GM23248 (cell line): Measurements from ENCODE around the gene MYO1D. TPM values are rescaled to one million over a fixed set of nuclear protein-coding genes. Genes with fewer than 3 reads are reported as not detected.
A peak's percentile ranks its signal among the peaks of the same experiment; 100 is the strongest.

Experiments used
- DNase-seq: peaks from one replicate; pipeline ENCODE4 v3.0.0-alpha.2; 2015
- H2AFZ ChIP-seq: fragments of 200-600 bp; sonication (generic); 2 replicates; pipeline ENCODE4 v1.6.1; 2016; ENCODE audit warnings: antibody characterized with exemption
- H3F3A ChIP-seq: fragments of 200-600 bp; sonication (generic); 2 replicates; pipeline ENCODE4 v1.6.1; 2016; ENCODE audit warnings: mild to moderate bottlenecking, antibody characterized with exemption, mixed run types; ENCODE audit not compliant: insufficient read depth
- H3K27ac ChIP-seq: fragments of 200-600 bp; sonication (generic); 2 replicates; pipeline ENCODE4 v1.5.1; 2016; ENCODE audit warnings: mild to moderate bottlenecking
- H3K27me3 ChIP-seq: fragments of 200-600 bp; sonication (generic); replicated peaks from 2 replicates; pipeline ENCODE4 v1.6.1; 2016; ENCODE audit warnings: mild to moderate bottlenecking; ENCODE audit not compliant: insufficient read depth
- H3K36me3 ChIP-seq: fragments of 200-600 bp; sonication (generic); 2 replicates; pipeline ENCODE4 v1.6.1; 2016; ENCODE audit warnings: low read depth, mild to moderate bottlenecking
- H3K4me1 ChIP-seq: fragments of 200-600 bp; sonication (generic); 2 replicates; pipeline ENCODE4 v1.6.1; 2016; ENCODE audit warnings: mild to moderate bottlenecking; ENCODE audit not compliant: insufficient read depth
- H3K4me2 ChIP-seq: fragments of 200-600 bp; sonication (generic); one replicate; pipeline ENCODE4 v1.6.1; 2016; ENCODE audit warnings: mild to moderate bottlenecking; ENCODE audit not compliant: unreplicated experiment
- H3K4me3 ChIP-seq: fragments of 200-600 bp; sonication (generic); 2 replicates; pipeline ENCODE4 v1.5.1; 2016; ENCODE audit warnings: mild to moderate bottlenecking
- H3K79me2 ChIP-seq: fragments of 200-600 bp; sonication (generic); 2 replicates; pipeline ENCODE4 v1.6.1; 2016; ENCODE audit warnings: mild to moderate bottlenecking; ENCODE audit not compliant: insufficient read depth
- H3K9ac ChIP-seq: fragments of 200-600 bp; sonication (generic); 2 replicates; pipeline ENCODE4 v1.6.1; 2016; ENCODE audit warnings: mild to moderate bottlenecking
- H3K9me2 ChIP-seq: fragments of 200-600 bp; sonication (generic); 2 replicates; pipeline ENCODE4 v1.6.1; 2016; ENCODE audit warnings: mixed run types, mild to moderate bottlenecking, moderate library complexity; ENCODE audit not compliant: insufficient read depth
- H3K9me3 ChIP-seq: fragments of 200-600 bp; sonication (generic); one replicate; pipeline ENCODE4 v1.6.1; 2017; ENCODE audit warnings: low read depth
- H4K20me1 ChIP-seq: fragments of 200-600 bp; sonication (generic); 2 replicates; pipeline ENCODE4 v1.6.0; 2016; ENCODE audit not compliant: insufficient read depth
- EZH2 ChIP-seq: fragments of 200-600 bp; sonication (generic); IDR thresholded peaks from 2 replicates; pipeline ENCODE4 v1.6.1; 2018; ENCODE audit warnings: antibody characterized with exemption, mild to moderate bottlenecking; ENCODE audit not compliant: insufficient read depth, poor library complexity, severe bottlenecking
- EZH2phosphoT487 ChIP-seq: fragments of 200-600 bp; sonication (generic); IDR thresholded peaks from 2 replicates; pipeline ENCODE4 v1.6.1; 2018; ENCODE audit warnings: antibody characterized with exemption, moderate library complexity, mild to moderate bottlenecking, low read depth; ENCODE audit not compliant: insufficient read depth
- WGBS, 2 experiments: methylation state at CpG; one replicate each; pipeline ENCODE4 v1.1.6; 2015 to 2017; ENCODE audit warnings: low lambda C conversion rate in 2 of 2, low coverage in 1 of 2; ENCODE audit errors: missing lambda C conversion rate in 2 of 2; 5-methylcytosine and 5-hydroxymethylcytosine counted together
- in situ Hi-C: fragments of 300-500 bp; cut with MboI; formaldehyde crosslinking; loops from 2 replicates; pipeline ENCODE4 v1.15.0; 2020
- polyA plus RNA-seq: library from polyadenylated mRNA; unstranded; fragments of >200 nt; fragmentation: Nextera tagmentation; extraction: Ambion mirVana; gene quantifications from 2 replicates; pipeline ENCODE4 v1.2.1, GENCODE V29; 2016
- total RNA-seq: library from RNA; depleted of rRNA; stranded (reverse); fragments of >200 nt; shearing (Covaris generic); gene quantifications from 2 replicates; pipeline ENCODE4 v1.2.3, GENCODE V29; 2014

Gene MYO1D
- total and polyA plus RNA-seq, 2 experiments from 2014 or later: 54.1 to 99.5 TPM

- Histone ChIP-seq H3K4me1 (peaks cover 13% of the 10 kb centered on the region), H3K4me3 (peak overlapping the region; percentile 70), H3K27me3 (no peaks in the 10 kb centered on the region), H3K79me2 (no peaks in the 10 kb centered on the region), H3K9ac (peak overlapping the region; percentile 59), H3K9me2 (no peaks in the 10 kb centered on the region), H4K20me1 (no peaks in the 10 kb centered on the region), H3K27ac (no peak overlapping the region), H3K4me2 (peak overlapping the region; percentile 95), H2AFZ (peak overlapping the region; percentile 90; the same call in 1 of the 2 replicates), H3K9me3 (no peaks in the 10 kb centered on the region), H3K36me3 (no peaks in the 10 kb centered on the region), H3F3A (peaks cover 14% of the 10 kb centered on the region; the same call in 1 of the 2 replicates)
- TF ChIP-seq EZH2phosphoT487 (no peak), EZH2 (no peak)
- WGBS, 2 experiments: 74 to 77% methylated on average over 29 to 31 of the region's 31 CpGs
- DNase-seq: no peak
- in situ Hi-C loops: no loop called here
Measured at GRCh38 chr17:32518646-32519227, 358.2 kb downstream of the MYO1D start.

- DNase-seq: no peak
- no peaks in the 10 kb centered on the region for H3K79me2 ChIP-seq
- H3K27ac ChIP-seq: no peak overlapping the region
- H3K4me3 ChIP-seq: no peak overlapping the region
- no peaks in the 10 kb centered on the region for H3K9me3 ChIP-seq
- H3K4me1 ChIP-seq: peaks cover 13% of the 10 kb centered on the region
- H3K36me3 ChIP-seq: no peaks in the 10 kb centered on the region
- H3K9me2 ChIP-seq: no peaks in the 10 kb centered on the region
- no peaks in the 10 kb centered on the region for H4K20me1 ChIP-seq
- no peaks in the 10 kb centered on the region for H3K27me3 ChIP-seq
- no peak overlapping the region for H3K4me2 ChIP-seq
- H3K9ac ChIP-seq: no peak overlapping the region
- H3F3A ChIP-seq: peaks cover 14% of the 10 kb centered on the region; the same call in 1 of the 2 replicates
- 93 to 99% methylated on average over 7 of the region's 7 CpGs for WGBS, 2 experiments
- TF ChIP-seq EZH2: no peak
- no peak for TF ChIP-seq EZH2phosphoT487
- in situ Hi-C loops: no loop called here
- no peak overlapping the region for H2AFZ ChIP-seq
Measured at GRCh38 chr17:32517982-32518381, 358.9 kb downstream of the MYO1D start.

GRCh38 chr17:32516940-32517701 is 359.8 kb downstream of the MYO1D start:
- DNase-seq: no peak
- TF ChIP-seq EZH2: no peak
- TF ChIP-seq EZH2phosphoT487: no peak
- Histone ChIP-seq H3K4me3 (no peak overlapping the region), H3K9me3 (no peaks in the 10 kb centered on the region), H3F3A (peaks cover 14% of the 10 kb centered on the region; the same call in 1 of the 2 replicates), H3K36me3 (no peaks in the 10 kb centered on the region), H2AFZ (no peak overlapping the region), H3K9ac (no peak overlapping the region), H4K20me1 (no peaks in the 10 kb centered on the region), H3K4me1 (peaks cover 13% of the 10 kb centered on the region), H3K27ac (no peak overlapping the region), H3K9me2 (no peaks in the 10 kb centered on the region), H3K79me2 (no peaks in the 10 kb centered on the region), H3K4me2 (no peak overlapping the region), H3K27me3 (no peaks in the 10 kb centered on the region)
- in situ Hi-C loops: no loop called here
- WGBS, 2 experiments: 94 to 95% methylated on average over 12 of the region's 12 CpGs

- peaks cover 14% of the 10 kb centered on the region; the same call in 1 of the 2 replicates for H3F3A ChIP-seq
- no peak for DNase-seq
- no peaks in the 10 kb centered on the region for H3K27me3 ChIP-seq
- no peak overlapping the region for H2AFZ ChIP-seq
- H3K4me3 ChIP-seq: no peak overlapping the region
- TF ChIP-seq EZH2phosphoT487: no peak
- TF ChIP-seq EZH2: no peak
- H3K9me3 ChIP-seq: no peaks in the 10 kb centered on the region
- H3K9me2 ChIP-seq: no peaks in the 10 kb centered on the region
- WGBS, 2 experiments: 79 to 80% methylated on average over 2 of the region's 2 CpGs
- H3K4me1 ChIP-seq: peaks cover 13% of the 10 kb centered on the region
- no peak overlapping the region for H3K9ac ChIP-seq
- no peak overlapping the region for H3K27ac ChIP-seq
- in situ Hi-C loops: no loop called here
- H3K79me2 ChIP-seq: no peaks in the 10 kb centered on the region
- H3K4me2 ChIP-seq: no peak overlapping the region
- H4K20me1 ChIP-seq: no peaks in the 10 kb centered on the region
- no peaks in the 10 kb centered on the region for H3K36me3 ChIP-seq
Measured at GRCh38 chr17:32516450-32516849, 360.5 kb downstream of the MYO1D start.
